HG03342 (cell line): ENCODE data around the gene SPRR3.

Experiments
- ATAC-seq: cut with Tn5 transposase; IDR thresholded peaks from one replicate; pipeline ENCODE4 v1.9.1; 2021; ENCODE audit warnings: mild to moderate bottlenecking, moderate library complexity; ENCODE audit not compliant: unreplicated experiment

The SPRR3 gene, protein sequence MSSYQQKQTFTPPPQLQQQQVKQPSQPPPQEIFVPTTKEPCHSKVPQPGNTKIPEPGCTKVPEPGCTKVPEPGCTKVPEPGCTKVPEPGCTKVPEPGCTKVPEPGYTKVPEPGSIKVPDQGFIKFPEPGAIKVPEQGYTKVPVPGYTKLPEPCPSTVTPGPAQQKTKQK

GRCh38 chr1:153001382-153001781, at the start of gene SPRR3:
Gene SPRR3 (plus strand): TSS chr1:153001749. CDS start chr1:153003021, 1,272 bp downstream.
- ATAC-seq: no peak

DNA sequence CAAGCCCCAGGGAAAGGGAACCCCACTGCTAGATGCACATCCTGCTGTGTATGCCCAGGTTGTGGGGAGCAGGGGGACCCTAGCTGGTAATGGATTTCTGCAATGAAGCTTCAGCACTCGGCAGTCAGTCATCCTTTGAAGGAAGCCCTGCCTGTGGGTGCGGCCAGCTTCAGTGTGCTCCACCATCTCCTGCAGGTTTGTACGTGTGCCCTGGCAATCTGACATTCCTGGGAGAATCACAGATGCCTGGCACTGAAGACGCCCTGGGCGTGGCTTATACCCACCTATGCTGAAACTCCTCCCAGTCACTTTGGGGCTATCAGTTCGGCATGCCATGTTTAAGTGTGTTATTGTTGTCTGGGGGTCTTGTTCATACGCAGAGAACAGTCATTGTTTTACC, 47.8 kb upstream of the SPRR3 start:
- ATAC-seq: no peak

DNA sequence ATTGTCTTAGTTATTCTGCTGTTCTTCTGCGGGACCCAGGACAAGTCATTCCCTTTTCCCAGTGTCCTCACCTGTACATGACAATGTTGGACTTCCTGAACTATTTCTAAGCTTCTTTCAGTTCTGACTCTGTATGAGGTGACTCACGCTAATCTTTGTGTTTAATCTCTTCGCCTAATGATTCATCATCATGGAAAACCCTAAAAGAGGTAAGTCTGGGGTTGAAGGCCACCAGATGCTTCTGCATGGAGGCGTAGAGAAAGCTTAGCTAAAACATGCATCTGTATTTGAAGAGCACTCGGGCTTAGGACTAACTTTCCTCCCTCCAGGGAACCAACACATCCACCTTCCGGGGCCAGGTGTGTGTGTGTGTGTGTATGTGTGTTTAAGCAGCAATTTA, 47.1 kb upstream of the SPRR3 start:
- ATAC-seq: no peak

DNA sequence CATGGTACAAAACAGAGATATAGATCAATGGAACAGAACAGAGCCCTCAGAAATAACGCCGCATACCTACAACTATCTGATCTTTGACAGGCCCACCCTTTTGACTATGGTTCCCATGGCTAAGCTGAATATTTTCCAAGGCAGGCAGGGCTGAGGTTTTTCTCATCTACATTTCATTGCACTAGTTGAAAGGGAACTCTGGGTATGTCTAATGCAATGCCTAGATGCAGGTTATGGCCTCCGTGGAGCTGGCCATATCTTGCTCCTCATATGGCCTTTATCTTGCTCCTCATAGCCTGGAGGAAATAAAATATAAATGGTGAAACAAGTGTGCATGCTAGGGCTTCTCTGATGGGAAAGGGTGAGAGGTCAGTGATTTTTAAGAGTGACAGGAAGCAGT, 44.0 kb upstream of the SPRR3 start:
- ATAC-seq: no peak

GRCh38 chr1:152959273-152959672, 42.3 kb upstream of the SPRR3 start:
- no peak for ATAC-seq

- ATAC-seq: no peak
Measured at GRCh38 chr1:152959801-152960451, 41.6 kb upstream of the SPRR3 start.

- ATAC-seq: no peak
Measured at GRCh38 chr1:152960452-152961044, 41.0 kb upstream of the SPRR3 start.

DNA sequence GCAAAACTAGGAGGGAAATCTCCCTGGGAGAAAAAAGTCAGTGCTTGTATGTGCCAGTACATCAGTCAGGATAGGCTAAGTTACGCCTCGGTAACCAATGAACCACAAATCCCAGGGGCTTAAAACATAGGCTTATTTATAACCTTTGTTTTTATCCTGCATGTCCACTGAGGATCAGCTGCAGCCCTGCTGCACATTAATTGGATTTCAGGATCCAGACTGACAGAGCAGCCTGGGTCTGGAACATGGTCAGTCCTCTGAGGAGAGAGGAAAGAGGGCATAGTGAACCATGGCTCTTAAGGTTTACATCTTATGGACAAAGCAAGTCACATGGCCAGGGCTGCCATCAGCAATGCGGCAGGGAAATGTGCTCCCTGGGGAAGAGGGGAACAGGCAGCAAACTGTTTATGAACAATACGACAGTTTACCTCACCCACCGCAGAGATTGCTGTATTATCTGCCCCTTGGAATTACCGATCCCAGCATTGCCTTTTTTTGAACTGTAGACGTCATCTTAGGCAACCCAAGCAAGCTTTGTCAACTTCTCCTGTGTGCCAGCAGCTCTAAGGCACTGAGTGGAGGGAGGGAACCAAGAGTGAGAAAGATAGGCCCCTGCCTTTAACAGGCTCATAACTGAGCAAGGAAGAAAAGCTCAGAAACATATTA, 40.2 kb upstream of the SPRR3 start:
- ATAC-seq: no peak

- no peak for ATAC-seq
Measured at GRCh38 chr1:152962876-152963415, 38.6 kb upstream of the SPRR3 start.

GRCh38 chr1:152964536-152964935, 37.0 kb upstream of the SPRR3 start:
- ATAC-seq: no peak

DNA sequence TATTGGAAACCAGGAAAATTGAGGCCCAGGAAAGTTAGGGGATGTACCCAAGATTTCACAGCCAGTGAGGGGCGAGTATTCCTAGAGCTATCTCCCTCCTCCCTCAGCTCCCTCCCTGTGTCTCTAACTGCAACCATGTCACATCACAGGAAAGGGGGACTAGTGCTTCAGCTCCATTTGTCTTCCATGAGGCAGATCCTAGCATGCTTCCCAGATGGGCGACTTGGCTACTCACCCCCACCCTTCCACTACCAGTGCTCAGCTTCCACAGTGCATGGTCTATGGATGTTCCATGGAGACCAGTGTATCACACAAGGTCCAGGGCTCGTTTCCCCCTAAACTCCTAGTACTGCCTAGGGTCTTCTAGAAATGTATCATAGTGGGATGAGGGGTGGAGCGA, 35.7 kb upstream of the SPRR3 start:
- ATAC-seq: no peak

DNA sequence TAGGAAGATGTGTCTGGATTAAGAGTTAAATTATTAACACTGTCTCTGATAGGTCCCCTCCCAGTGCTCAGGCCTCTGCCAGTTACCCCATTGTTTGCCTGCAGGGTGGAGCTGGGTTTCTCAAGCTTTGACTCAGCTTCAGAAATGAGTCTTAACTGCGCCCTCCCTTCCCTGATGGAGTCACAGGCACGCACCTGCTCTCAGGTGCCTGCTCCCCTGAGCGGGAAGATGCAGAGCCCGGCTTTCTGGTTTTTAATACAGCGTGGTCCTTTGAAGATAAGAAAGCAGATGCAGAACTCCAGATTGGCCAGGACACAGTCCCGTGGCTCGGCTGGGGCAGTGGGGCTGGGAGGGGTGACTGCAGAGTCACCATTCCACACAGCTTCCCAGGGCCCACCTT, 34.3 kb upstream of the SPRR3 start:
- ATAC-seq: no peak

DNA sequence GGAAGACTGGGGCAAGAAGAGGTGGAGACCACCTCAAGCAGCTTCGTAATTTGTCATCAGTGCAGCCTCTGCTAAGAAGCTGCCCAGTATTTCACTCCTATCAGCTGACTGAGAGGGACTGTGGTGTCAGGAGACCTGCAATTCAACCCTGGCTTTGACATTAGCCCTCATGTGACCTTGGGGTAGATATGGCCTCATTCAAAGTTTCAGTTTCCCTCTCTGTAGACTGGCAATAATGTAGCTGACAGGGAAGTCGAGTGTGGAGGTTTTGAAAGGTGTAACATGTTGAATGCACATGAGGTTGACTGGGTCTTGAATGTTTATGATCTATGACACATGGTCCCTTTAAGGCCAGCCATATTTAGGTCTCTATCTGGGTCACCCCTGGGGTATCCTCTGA, 33.3 kb upstream of the SPRR3 start:
- peak; percentile 86 for ATAC-seq

- no peak for ATAC-seq
Measured at GRCh38 chr1:152969036-152969435, 32.5 kb upstream of the SPRR3 start.

DNA sequence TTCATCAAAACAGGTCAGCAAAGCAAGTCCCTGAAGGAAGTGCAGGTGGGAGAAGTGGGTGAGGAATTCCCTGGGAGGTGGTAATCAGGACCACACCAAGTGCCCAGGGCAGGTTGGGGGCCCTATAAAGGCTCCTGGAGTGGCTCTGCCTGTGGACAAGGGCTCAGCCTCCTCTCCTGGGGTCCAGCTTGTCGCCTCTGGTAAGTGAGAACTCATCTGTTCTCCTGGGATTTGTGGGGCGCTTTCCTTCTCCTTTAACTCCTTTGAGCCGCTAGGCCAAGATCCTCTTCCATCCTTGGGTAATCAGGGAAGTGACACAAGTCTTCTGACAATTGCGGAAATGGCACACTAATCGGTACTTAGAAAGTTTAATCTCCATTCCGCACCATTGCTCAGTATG, 31.1 kb upstream of the SPRR3 start, which contains the start of gene SPRR4:
Gene SPRR4 (plus strand): TSS at position 154 of the 400 bp plus-strand sequence. CDS start 1,243 bp downstream, outside the sequence.
- no peak for ATAC-seq

DNA sequence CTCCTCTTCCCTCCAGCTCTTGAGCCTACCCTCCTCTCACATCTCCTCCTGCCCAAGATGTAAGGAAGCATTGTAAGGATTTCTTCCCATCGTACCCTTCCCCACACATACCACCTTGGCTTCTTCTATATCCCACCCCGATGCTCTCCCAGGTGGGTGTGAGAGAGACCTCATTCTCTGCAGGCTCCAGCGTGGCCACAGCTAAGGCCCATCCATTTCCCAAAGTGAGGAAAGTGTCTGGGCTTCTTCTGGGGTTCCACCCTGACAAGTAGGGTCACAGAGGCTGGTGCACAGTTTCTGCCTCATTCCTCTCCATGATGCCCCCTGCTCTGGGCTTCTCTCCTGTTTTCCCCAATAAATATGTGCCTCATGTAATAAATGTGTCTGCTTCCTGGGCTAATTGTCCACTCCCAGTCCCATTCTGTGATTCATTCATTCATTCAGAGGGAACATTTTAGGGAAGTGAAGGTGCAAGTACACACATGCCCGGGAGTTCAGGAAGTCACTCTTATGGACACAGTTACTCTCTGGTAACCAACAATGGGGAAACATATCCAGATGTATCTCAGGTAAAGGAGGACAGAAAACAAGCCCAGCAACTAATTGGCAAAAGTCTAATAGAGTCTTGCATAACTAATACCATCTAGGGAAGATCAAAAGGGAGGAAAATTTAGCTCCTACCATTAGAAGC, 29.2 kb upstream of the SPRR3 start:
- ATAC-seq: no peak

DNA sequence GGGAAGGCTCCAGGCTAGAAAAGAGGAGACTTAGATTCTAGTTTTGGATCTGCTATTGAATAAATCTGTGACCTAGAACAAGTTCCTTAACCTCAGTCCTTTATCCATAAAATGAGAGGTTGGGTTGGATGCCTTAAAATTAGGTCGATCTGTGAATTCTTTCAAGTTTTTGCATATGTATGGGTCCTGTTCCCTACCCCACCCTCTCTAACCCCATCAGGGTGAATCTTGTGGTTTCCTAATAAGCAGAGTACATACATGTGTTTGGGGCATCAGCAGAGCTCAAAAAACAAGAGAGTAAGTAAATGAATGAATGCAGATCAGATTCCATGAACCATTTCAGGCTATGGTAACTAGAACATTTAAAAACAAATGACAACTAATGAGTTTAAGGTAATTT, 24.9 kb upstream of the SPRR3 start:
- ATAC-seq: no peak

GRCh38 chr1:152977614-152978013, 23.9 kb upstream of the SPRR3 start:
- no peak for ATAC-seq

DNA sequence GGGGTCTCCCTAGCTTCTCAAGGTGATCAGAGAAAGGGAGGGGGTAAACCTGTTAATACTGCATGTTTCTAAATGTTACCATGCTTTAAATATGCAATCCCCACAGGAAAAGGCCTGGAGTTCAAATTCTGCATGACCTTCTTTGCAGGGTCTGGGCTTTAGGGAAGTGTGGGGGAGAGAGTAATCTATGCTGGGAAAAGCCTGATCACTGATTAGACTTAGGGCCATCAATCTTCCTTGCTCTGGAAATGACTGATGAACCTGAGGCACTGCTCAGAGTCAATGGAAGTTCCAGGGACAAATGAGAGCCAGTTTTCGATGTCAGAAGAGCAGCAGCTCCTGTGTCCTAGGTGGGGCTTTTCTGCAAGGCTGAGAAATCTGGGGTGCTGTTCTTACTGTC, 20.9 kb upstream of the SPRR3 start:
- ATAC-seq: no peak

- no peak for ATAC-seq
Measured at GRCh38 chr1:152981146-152981871, 20.2 kb upstream of the SPRR3 start.
